Cardiac septum (tissue), 1 donor: ENCODE measurements around the gene CLDN24. TPM values are rescaled to one million over a fixed set of nuclear protein-coding genes. Genes with fewer than 3 reads are reported as not detected.

Experiments used
- DNase-seq: peaks from one replicate; pipeline ENCODE4 v3.0.0-alpha.2; 2020; ENCODE audit warnings: low spot score
- intact Hi-C: fragments of 100-400 bp; cut with DNase I; formaldehyde crosslinking; loops from one replicate; pipeline ENCODE4 v1.14.0; 2022
- total RNA-seq: library from RNA; stranded (reverse); fragmentation: NEBNext Ultra II Directional; extraction: Animal tissue kit (Norgen Biotek cat#: 25700); gene quantifications from one replicate; pipeline ENCODE4 v1.2.1, GENCODE V29; 2021
- donor health status: DM: no; HTN: no; CAD: no.

Gene CLDN24
- total RNA-seq, 1 donor from 2014 or later = not detected

- intact Hi-C loops = no loop called here
- DNase-seq = peak; percentile 35
These were observed 26.8 kb upstream of the CLDN24 start for GRCh38 chr4:183348706-183349659.

GRCh38 chr4:183348136-183348535 lies 25.9 kb upstream of the CLDN24 start:
- intact Hi-C loops = no loop called here
- DNase-seq = no peak

GRCh38 chr4:183347566-183347965 lies 25.3 kb upstream of the CLDN24 start:
- intact Hi-C loops = no loop called here
- DNase-seq = no peak

- intact Hi-C loops = no loop called here
- DNase-seq = peak; percentile 35
These were observed 24.9 kb upstream of the CLDN24 start for GRCh38 chr4:183347146-183347545.

GRCh38 chr4:183345261-183345660 lies 23.0 kb upstream of the CLDN24 start:
- peak; percentile 29 for DNase-seq
- intact Hi-C loops = no loop called here

- peak; percentile 56 for DNase-seq
- intact Hi-C loops = no loop called here
These were observed 22.5 kb upstream of the CLDN24 start for GRCh38 chr4:183344523-183345255.

- intact Hi-C loops = no loop called here
- peak; percentile 36 for DNase-seq
These were observed 21.5 kb upstream of the CLDN24 start for GRCh38 chr4:183343730-183344129.

- intact Hi-C loops = no loop called here
- DNase-seq = peak; percentile 68
These were observed 20.6 kb upstream of the CLDN24 start for GRCh38 chr4:183342541-183343533.

- peak; percentile 51 for DNase-seq
- intact Hi-C loops = no loop called here
These were observed 15.6 kb upstream of the CLDN24 start for GRCh38 chr4:183337833-183338232.

GRCh38 chr4:183337349-183337748 lies 15.1 kb upstream of the CLDN24 start:
- intact Hi-C loops = no loop called here
- peak; percentile 29 for DNase-seq

GRCh38 chr4:183335369-183335940 lies 13.2 kb upstream of the CLDN24 start:
- peak; percentile 65 for DNase-seq
- intact Hi-C loops = no loop called here

- intact Hi-C loops = no loop called here
- no peak for DNase-seq
These were observed 11.8 kb upstream of the CLDN24 start for GRCh38 chr4:183333983-183334382.

GRCh38 chr4:183333202-183333601 lies 11.0 kb upstream of the CLDN24 start:
- intact Hi-C loops = no loop called here
- no peak for DNase-seq

GRCh38 chr4:183332447-183332846 lies 10.2 kb upstream of the CLDN24 start:
- intact Hi-C loops = no loop called here
- DNase-seq = peak; percentile 50

- no peak for DNase-seq
- intact Hi-C loops = no loop called here
These were observed 8.6 kb upstream of the CLDN24 start for GRCh38 chr4:183330841-183331240.

GRCh38 chr4:183329954-183330742 lies 7.9 kb upstream of the CLDN24 start:
- intact Hi-C loops = no loop called here
- DNase-seq = peak; percentile 60

GRCh38 chr4:183329244-183329643 lies 7.0 kb upstream of the CLDN24 start:
- intact Hi-C loops = no loop called here

GRCh38 chr4:183328832-183329231 lies 6.6 kb upstream of the CLDN24 start:
- peak; percentile 69 for DNase-seq
- intact Hi-C loops = no loop called here

More at GRCh38 chr4:183329244-183329643, 7.0 kb upstream of the CLDN24 start:
- no peak for DNase-seq
